GM18499 (cell line): ENCODE measurements around the gene RPL13.

Experiments
- ATAC-seq: cut with Tn5 transposase; IDR thresholded peaks from one replicate; pipeline ENCODE4 v1.9.1; 2021; ENCODE audit warnings: moderate number of reproducible peaks; ENCODE audit not compliant: insufficient read depth, unreplicated experiment

The RPL13 gene

GRCh38 chr16:89613231-89613953 is 52.9 kb downstream of the RPL13 start, which contains the start of gene DPEP1:
Gene DPEP1, plus strand, starts transcription at chr16:89613642. Its CDS starts 16,769 bp downstream, at chr16:89630411.
- no peak for ATAC-seq

- ATAC-seq, result no peak
Measured at GRCh38 chr16:89613954-89614459, 53.5 kb downstream of the RPL13 start.
